Heart left ventricle (tissue), 13 donors: ENCODE measurements around the gene PANK4.

Source experiments
- POLR2A ChIP-seq, 2 donors: fragments of 450-650 bp; IDR thresholded peaks; one replicate each; pipeline ENCODE4 v1.6.1; 2017; ENCODE audit warnings: antibody characterized with exemption in 2 of 2, mild to moderate bottlenecking in 2 of 2, moderate library complexity in 2 of 2
- TF ChIP-seq, protein P1 (sequence below), 12 donors: fragments of 200-600 bp; sonication (generic) in 4 of 12; IDR thresholded peaks; one replicate each; pipeline versions ENCODE4 v1.5.0 to v1.8.0; 2018 to 2022; ENCODE audit warnings: antibody characterized with exemption in 12 of 12, mild to moderate bottlenecking in 5 of 12
- donor health status: ischemic (EF 13 %, LVEDD 7.1; RV severe dilation, severe dysfunction).
- donor health status: DM: no; HTN: yes; CAD: no.
- donor health status: DM: no; HTN: no; CAD: no.
- donor health status: ischemic (EF 25% LVEDD 6.9; RV normal size, moderate dysfunction).
- donor health status: ischemic (EF 25% LVEDD 5.7; RV mildly dilated, moderate dysfunction).
- donor health status: ischemic (EF 35%, LVEDD 5.7; RV mildly dilated, moderate dysfunction).
- donor health status: nonischemic (EF 11% LVEDD 7.7; RV severe dilation, severe dysfunction).
- donor health status: DM: yes; HTN: yes; CAD: no.
- donor health status: PGD.
- donor health status: ischemic (EF 29% LVEDD 5.4; RV normal size, mild dysfunction).
- donor health status: nonischemic (EF 23%, LVEDD 6.1; RV moderate dilation, normal function).

DNA sequence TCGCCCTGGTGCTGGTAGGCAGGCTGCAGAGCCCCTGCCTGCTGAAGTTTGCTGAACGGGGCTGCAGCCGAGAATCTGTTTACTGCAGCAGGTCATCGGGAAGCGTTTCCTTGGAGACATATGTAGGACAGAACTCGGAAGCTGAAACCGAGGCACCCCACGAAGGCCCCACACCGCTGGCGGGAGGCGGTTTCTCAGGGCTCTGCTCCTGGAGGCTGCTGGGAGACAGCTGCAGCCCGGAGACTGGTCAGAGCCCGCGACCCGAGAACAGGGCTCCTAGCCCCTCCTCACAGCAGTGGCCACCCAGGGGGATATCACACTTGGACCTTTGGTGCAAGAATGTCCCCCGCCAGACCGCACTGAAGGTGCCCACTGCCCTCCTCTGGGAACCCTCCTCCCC is 63.0 kb downstream of the PANK4 start:
- TF ChIP-seq, protein P1, sequence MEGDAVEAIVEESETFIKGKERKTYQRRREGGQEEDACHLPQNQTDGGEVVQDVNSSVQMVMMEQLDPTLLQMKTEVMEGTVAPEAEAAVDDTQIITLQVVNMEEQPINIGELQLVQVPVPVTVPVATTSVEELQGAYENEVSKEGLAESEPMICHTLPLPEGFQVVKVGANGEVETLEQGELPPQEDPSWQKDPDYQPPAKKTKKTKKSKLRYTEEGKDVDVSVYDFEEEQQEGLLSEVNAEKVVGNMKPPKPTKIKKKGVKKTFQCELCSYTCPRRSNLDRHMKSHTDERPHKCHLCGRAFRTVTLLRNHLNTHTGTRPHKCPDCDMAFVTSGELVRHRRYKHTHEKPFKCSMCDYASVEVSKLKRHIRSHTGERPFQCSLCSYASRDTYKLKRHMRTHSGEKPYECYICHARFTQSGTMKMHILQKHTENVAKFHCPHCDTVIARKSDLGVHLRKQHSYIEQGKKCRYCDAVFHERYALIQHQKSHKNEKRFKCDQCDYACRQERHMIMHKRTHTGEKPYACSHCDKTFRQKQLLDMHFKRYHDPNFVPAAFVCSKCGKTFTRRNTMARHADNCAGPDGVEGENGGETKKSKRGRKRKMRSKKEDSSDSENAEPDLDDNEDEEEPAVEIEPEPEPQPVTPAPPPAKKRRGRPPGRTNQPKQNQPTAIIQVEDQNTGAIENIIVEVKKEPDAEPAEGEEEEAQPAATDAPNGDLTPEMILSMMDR (IDR thresholded peaks at IDR 0.05) = no peak
- no peak for TF ChIP-seq POLR2A (IDR thresholded peaks at IDR 0.05)
